HCT116 (cell line): Measurements from ENCODE around the gene PLA2G2F. TPM values are rescaled to one million over a fixed set of nuclear protein-coding genes. Genes with fewer than 3 reads are reported as not detected.

Experiments used
- ATAC-seq: fragments of 200-7000 bp; cut with Tn5 transposase; 2 replicates; pipeline ENCODE4 v1.9.1; 2020; ENCODE audit warnings: mild to moderate bottlenecking, moderate library complexity
- BruUV-seq: library from RNA; stranded (reverse); fragments of 400-500 nt; replicated peaks from 2 replicates; lab custom pipeline; 2021; lab: Mats Ljungman, UMichigan
- CTCF ChIA-PET: fragments of 300-600 bp; sonication (Branson Sonifier 250); formaldehyde crosslinking; loops from one replicate; lab custom pipeline; 2021; ENCODE audit warnings: antibody characterized with exemption; lab: Charles Lee
- POLR2A ChIA-PET: fragments of 300-600, 350-600 bp; sonication (Branson Sonifier 250); formaldehyde crosslinking; loops from one replicate; lab custom pipeline; 2021; ENCODE audit warnings: antibody characterized with exemption; lab: Charles Lee
- RAD21 ChIA-PET, 2 experiments: fragments of 300-600 bp; sonication (Branson Sonifier 250); formaldehyde crosslinking; loops; one replicate each; lab custom pipeline; 2023; ENCODE audit warnings: low total read pairs in 2 of 2; ENCODE audit not compliant: uncharacterized antibody in 2 of 2, unreplicated experiment in 2 of 2, low non-redundant PET in 1 of 2; lab: Charles Lee
- DNase-seq: peaks from one replicate; pipeline ENCODE4 v3.0.0-alpha.2; 2010; ENCODE audit warnings: low read depth, low spot score
- H2AFZ ChIP-seq: fragments of 200-600 bp; shearing (Covaris generic), sonication (generic); 2 replicates; pipeline ENCODE4 v1.6.1; 2017; ENCODE audit warnings: low read depth, mixed run types, mixed read lengths, antibody characterized with exemption, low read length; ENCODE audit not compliant: poor library complexity, severe bottlenecking
- H3K27ac ChIP-seq: 2 replicates; pipeline ENCODE4 v1.5.1; 2012; ENCODE audit warnings: low read depth, low read length
- H3K27me3 ChIP-seq: fragments of 200-600 bp; sonication (generic); 2 replicates; pipeline ENCODE4 v1.6.1; 2016; ENCODE audit warnings: mixed run types, low read length, mixed read lengths; ENCODE audit not compliant: insufficient read depth
- H3K36me3 ChIP-seq, 2 experiments: fragments of 200-500 bp in 1 of 2; fragments of 200-600 bp in 1 of 2; sonication (Bioruptor generic) in 1 of 2; sonication (generic) in 1 of 2; 2 replicates each; pipeline versions ENCODE4 v1.5.1 to v1.6.1; 2014 to 2016; ENCODE audit warnings: low read length in 2 of 2, inconsistent platforms in 1 of 2, mixed read lengths in 1 of 2, mixed run types in 1 of 2; ENCODE audit not compliant: insufficient read depth in 2 of 2, control insufficient read depth in 1 of 2
- H3K4me1 ChIP-seq, 2 experiments: fragments of 200-600 bp in 1 of 2; sonication (generic) in 1 of 2; 2 replicates each; pipeline versions ENCODE4 v1.5.1 to v1.6.1; 2012 to 2017; ENCODE audit warnings: low read length in 2 of 2, inconsistent platforms in 1 of 2, mild to moderate bottlenecking in 1 of 2, mixed read lengths in 1 of 2, mixed run types in 1 of 2, moderate library complexity in 1 of 2; ENCODE audit not compliant: insufficient read depth in 2 of 2, control insufficient read depth in 1 of 2
- H3K4me2 ChIP-seq: fragments of 200-600 bp; sonication (generic); 2 replicates; pipeline ENCODE4 v1.6.1; 2017; ENCODE audit warnings: mixed run types, low read length, mixed read lengths
- H3K4me3 ChIP-seq, 2 experiments: fragments of 200-600 bp in 1 of 2; sonication (generic) in 1 of 2; replicated peaks in 1 of 2; 2 replicates each; pipeline ENCODE4 v1.5.1; 2011 to 2016; ENCODE audit warnings: low read length in 2 of 2, control low read depth in 1 of 2, low read depth in 1 of 2, mild to moderate bottlenecking in 1 of 2, mixed read lengths in 1 of 2, mixed run types in 1 of 2
- H3K79me2 ChIP-seq: fragments of 200-600 bp; sonication (generic); 2 replicates; pipeline ENCODE4 v1.6.1; 2017; ENCODE audit warnings: mild to moderate bottlenecking, mixed run types, low read length, moderate library complexity, mixed read lengths; ENCODE audit not compliant: insufficient read depth
- H3K9ac ChIP-seq: fragments of 200-600 bp; sonication (generic); 2 replicates; pipeline ENCODE4 v1.6.1; 2016; ENCODE audit warnings: low read length, mixed read lengths
- H3K9me2 ChIP-seq: fragments of 200-600 bp; sonication (generic), shearing (Covaris generic); 2 replicates; pipeline ENCODE4 v1.6.1; 2017; ENCODE audit warnings: mixed run types, mild to moderate bottlenecking, moderate library complexity; ENCODE audit not compliant: insufficient read depth
- H3K9me3 ChIP-seq, 2 experiments: fragments of 200-500 bp in 1 of 2; fragments of 200-600 bp in 1 of 2; sonication (Bioruptor generic) in 1 of 2; sonication (generic) in 1 of 2; 2 replicates each; pipeline ENCODE4 v1.6.1; 2014 to 2017; ENCODE audit warnings: low read length in 2 of 2, mixed read lengths in 2 of 2, inconsistent platforms in 1 of 2, low read depth in 1 of 2, mild to moderate bottlenecking in 1 of 2, mixed run types in 1 of 2, moderate library complexity in 1 of 2; ENCODE audit not compliant: control insufficient read depth in 1 of 2, insufficient read depth in 1 of 2
- H4K20me1 ChIP-seq: fragments of 200-600 bp; sonication (generic), shearing (Covaris generic); 2 replicates; pipeline ENCODE4 v1.6.1; 2017; ENCODE audit warnings: mixed run types, mild to moderate bottlenecking, moderate library complexity; ENCODE audit not compliant: insufficient read depth
- EGR1 ChIP-seq: IDR thresholded peaks from 2 replicates; pipeline ENCODE4 v1.6.1; 2012; ENCODE audit warnings: low read depth
- ELF1 ChIP-seq: IDR thresholded peaks from 2 replicates; pipeline ENCODE4 v1.6.1; 2012; ENCODE audit warnings: low read depth, borderline replicate concordance
- JUND ChIP-seq: IDR thresholded peaks from 2 replicates; pipeline ENCODE4 v1.6.1; 2012
- MAX ChIP-seq: IDR thresholded peaks from 2 replicates; pipeline ENCODE4 v1.6.1; 2012
- POLR2AphosphoS5 ChIP-seq: IDR thresholded peaks from 2 replicates; pipeline ENCODE4 v1.6.1; 2011; ENCODE audit warnings: mild to moderate bottlenecking, low read depth, low read length, moderate library complexity
- REST ChIP-seq: IDR thresholded peaks from 2 replicates; pipeline ENCODE4 v1.6.1; 2012; ENCODE audit warnings: low read depth
- ZNF274 ChIP-seq: fragments of 200-500 bp; sonication (Bioruptor generic); IDR thresholded peaks from 2 replicates; pipeline ENCODE4 v1.6.1; 2014; ENCODE audit warnings: mild to moderate bottlenecking, low read depth, low read length, inconsistent platforms
- intact Hi-C: fragments of 100-400 bp; cut with micrococcal nuclease; formaldehyde crosslinking; loops from 2 replicates; pipeline ENCODE4 v1.10.0; 2022
- total RNA-seq: library from RNA; stranded (reverse); gene quantifications from one replicate; pipeline ENCODE4 v1.2.1, GENCODE V29; 2021; ENCODE audit not compliant: unreplicated experiment

PLA2G2F gene
- total RNA-seq, 1 experiment from 2014 or later: 0.12 TPM

- H3K27ac ChIP-seq: no peak overlapping the region
- intact Hi-C loops: no loop called here
Measured at GRCh38 chr1:20136249-20136648, 2.9 kb upstream of the PLA2G2F start.

More at GRCh38 chr1:20136249-20136648, 2.9 kb upstream of the PLA2G2F start:
- Histone ChIP-seq H3K4me3 (no peak overlapping the region), H3K79me2 (no peaks in the 10 kb centered on the region), H2AFZ (no peak overlapping the region), H4K20me1 (no peaks in the 10 kb centered on the region)
- CTCF ChIA-PET: interaction anchor here (1.6 kb wide), 1 partner anchor 161 kb away, joined by 3 read pairs; no protein-coding TSS in a partner anchor
- RAD21 ChIA-PET: no interaction called here
- TF ChIP-seq MAX: no peak
- TF ChIP-seq EGR1: no peak
- TF ChIP-seq ZNF274: no peak
- TF ChIP-seq JUND: no peak
- no peak for TF ChIP-seq POLR2AphosphoS5
- no peak for TF ChIP-seq ELF1
- TF ChIP-seq REST: no peak
- TF ChIP-seq, all 23 proteins: peak for 0
- H3K9me2 ChIP-seq: no peaks in the 10 kb centered on the region
- H3K4me1 ChIP-seq: peaks cover 4 to 11% of the 10 kb centered on the region in 2 experiments; a peak in 3 of 4 replicates
- BruUV-seq: no TSS peak
- H3K36me3 ChIP-seq: no peaks in the 10 kb centered on the region
- no peaks in the 10 kb centered on the region for H3K27me3 ChIP-seq
- no peak overlapping the region for H3K4me2 ChIP-seq
- H3K9me3 ChIP-seq: no peaks in the 10 kb centered on the region
- POLR2A ChIA-PET: no interaction called here
- ATAC-seq: no peak
- DNase-seq: no peak
- no peak overlapping the region for H3K9ac ChIP-seq
